ENCODE data around the gene ZDHHC22. TPM values are rescaled to one million over a fixed set of nuclear protein-coding genes. Genes with fewer than 3 reads are reported as not detected.

ZDHHC22 gene
- total and polyA plus RNA-seq, 5 donors from 2014 or later: not detected

- Histone ChIP-seq H3K4me1 (ENCODE audit: control insufficient read depth, insufficient read depth, low read length, poor library complexity, severe bottlenecking) (no peaks in the 10 kb centered on the region), H3K27ac (ENCODE audit: insufficient read depth, low read length, poor library complexity, severe bottlenecking) (no peak overlapping the region), H3K27me3 (ENCODE audit: control insufficient read depth, insufficient read depth, low read length) (peaks cover 17% of the 10 kb centered on the region), H3K9me3 (ENCODE audit: control insufficient read depth in 2 of 2, low read length in 2 of 2) (no peaks in the 10 kb centered on the region), H3K4me3 (ENCODE audit: low read depth, low read length) (no peak overlapping the region), H3K36me3 (ENCODE audit: control insufficient read depth, insufficient read depth, low read length) (no peaks in the 10 kb centered on the region)
- no peaks in the 10 kb centered on the region for H3K36me3 Mint-ChIP-seq
- peaks cover 25% of the 10 kb centered on the region for H3K27me3 Mint-ChIP-seq
- H3K27ac Mint-ChIP-seq: no peak overlapping the region
- no peak for DNase-seq
- peaks cover 0 to 6% (median 0%) of the 10 kb centered on the region in 7 donors for H3K9me3 Mint-ChIP-seq
- no peak overlapping the region for H3K4me3 Mint-ChIP-seq
- no peak for ATAC-seq (ENCODE audit: low read depth in 2 of 2)
- H3K4me1 Mint-ChIP-seq: no peaks in the 10 kb centered on the region
These were observed 12.2 kb upstream of the ZDHHC22 start for GRCh38 chr14:77153802-77154201.

GRCh38 chr14:77151918-77152588 lies 10.5 kb upstream of the ZDHHC22 start:
- Mint-ChIP-seq H3K4me3 (no peak overlapping the region), H3K27me3 (peaks cover 28% of the 10 kb centered on the region), H3K9me3 (peaks cover 0 to 6% (median 0%) of the 10 kb centered on the region in 7 donors), H3K4me1 (no peaks in the 10 kb centered on the region), H3K27ac (no peak overlapping the region), H3K36me3 (no peaks in the 10 kb centered on the region)
- Histone ChIP-seq H3K4me3 (ENCODE audit: low read depth, low read length) (no peak overlapping the region), H3K27ac (ENCODE audit: insufficient read depth, low read length, poor library complexity, severe bottlenecking) (no peak overlapping the region), H3K9me3 (ENCODE audit: control insufficient read depth in 2 of 2, low read length in 2 of 2) (no peaks in the 10 kb centered on the region), H3K36me3 (ENCODE audit: control insufficient read depth, insufficient read depth, low read length) (no peaks in the 10 kb centered on the region), H3K4me1 (ENCODE audit: control insufficient read depth, insufficient read depth, low read length, poor library complexity, severe bottlenecking) (no peaks in the 10 kb centered on the region), H3K27me3 (ENCODE audit: control insufficient read depth, insufficient read depth, low read length) (peaks cover 17% of the 10 kb centered on the region)
- DNase-seq: peak in 2 of 3 donors; percentile 23 to 28
- peak in 1 of 2 donors; percentile 28 for ATAC-seq (ENCODE audit: low read depth in 2 of 2)

GRCh38 chr14:77151245-77151644 lies 9.7 kb upstream of the ZDHHC22 start:
- DNase-seq (no peak), ATAC-seq (ENCODE audit: low read depth in 2 of 2) (no peak)
- Histone ChIP-seq H3K27me3 (ENCODE audit: control insufficient read depth, insufficient read depth, low read length) (peaks cover 20% of the 10 kb centered on the region), H3K4me1 (ENCODE audit: control insufficient read depth, insufficient read depth, low read length, poor library complexity, severe bottlenecking) (no peaks in the 10 kb centered on the region), H3K36me3 (ENCODE audit: control insufficient read depth, insufficient read depth, low read length) (no peaks in the 10 kb centered on the region), H3K27ac (ENCODE audit: insufficient read depth, low read length, poor library complexity, severe bottlenecking) (no peak overlapping the region), H3K9me3 (ENCODE audit: control insufficient read depth in 2 of 2, low read length in 2 of 2) (no peaks in the 10 kb centered on the region), H3K4me3 (ENCODE audit: low read depth, low read length) (no peak overlapping the region)
- H3K9me3 Mint-ChIP-seq: peaks cover 0 to 6% (median 0%) of the 10 kb centered on the region in 7 donors
- no peaks in the 10 kb centered on the region for H3K36me3 Mint-ChIP-seq
- H3K4me1 Mint-ChIP-seq: no peaks in the 10 kb centered on the region
- H3K4me3 Mint-ChIP-seq: no peak overlapping the region
- peaks cover 24% of the 10 kb centered on the region for H3K27me3 Mint-ChIP-seq
- no peak overlapping the region for H3K27ac Mint-ChIP-seq

GRCh38 chr14:77148510-77149231 lies 7.1 kb upstream of the ZDHHC22 start:
- Histone ChIP-seq H3K36me3 (ENCODE audit: control insufficient read depth, insufficient read depth, low read length) (no peaks in the 10 kb centered on the region), H3K4me3 (ENCODE audit: low read depth, low read length) (no peak overlapping the region), H3K4me1 (ENCODE audit: control insufficient read depth, insufficient read depth, low read length, poor library complexity, severe bottlenecking) (no peaks in the 10 kb centered on the region), H3K27me3 (ENCODE audit: control insufficient read depth, insufficient read depth, low read length) (peaks cover 31% of the 10 kb centered on the region), H3K9me3 (ENCODE audit: control insufficient read depth in 2 of 2, low read length in 2 of 2) (no peaks in the 10 kb centered on the region), H3K27ac (ENCODE audit: insufficient read depth, low read length, poor library complexity, severe bottlenecking) (no peak overlapping the region)
- Mint-ChIP-seq H3K4me1 (peaks cover 0 to 3% (median 0%) of the 10 kb centered on the region in 4 donors), H3K27ac (no peak overlapping the region), H3K9me3 (peaks cover 0 to under 1% (median 0%) of the 10 kb centered on the region in 7 donors), H3K36me3 (no peaks in the 10 kb centered on the region), H3K27me3 (peaks cover 44% of the 10 kb centered on the region), H3K4me3 (no peak overlapping the region)
- DNase-seq: no peak
- no peak for ATAC-seq (ENCODE audit: low read depth in 2 of 2)

GRCh38 chr14:77145975-77146740 lies 4.6 kb upstream of the ZDHHC22 start:
- no peak overlapping the region for H3K4me3 Mint-ChIP-seq

GRCh38 chr14:77144412-77145115 lies 3.0 kb upstream of the ZDHHC22 start:
- peaks cover 40% of the 10 kb centered on the region for H3K27me3 ChIP-seq (ENCODE audit: control insufficient read depth, insufficient read depth, low read length)
- peaks cover 0 to 2% (median 0%) of the 10 kb centered on the region in 7 donors for H3K9me3 Mint-ChIP-seq

More at GRCh38 chr14:77145975-77146740, 4.6 kb upstream of the ZDHHC22 start:
- ATAC-seq (ENCODE audit: low read depth in 2 of 2) (no peak), DNase-seq (no peak)
- H3K9me3 Mint-ChIP-seq: peaks cover 0 to 2% (median 0%) of the 10 kb centered on the region in 7 donors
- H3K27me3 Mint-ChIP-seq: peaks cover 56% of the 10 kb centered on the region
- H3K27me3 ChIP-seq (ENCODE audit: control insufficient read depth, insufficient read depth, low read length): peaks cover 39% of the 10 kb centered on the region
- H3K9me3 ChIP-seq (ENCODE audit: control insufficient read depth in 2 of 2, low read length in 2 of 2): no peaks in the 10 kb centered on the region
- H3K4me1 Mint-ChIP-seq: peaks cover 0 to 22% (median 6%) of the 10 kb centered on the region in 4 donors
- H3K36me3 Mint-ChIP-seq: no peaks in the 10 kb centered on the region
- H3K36me3 ChIP-seq (ENCODE audit: control insufficient read depth, insufficient read depth, low read length): no peaks in the 10 kb centered on the region
- no peaks in the 10 kb centered on the region for H3K4me1 ChIP-seq (ENCODE audit: control insufficient read depth, insufficient read depth, low read length, poor library complexity, severe bottlenecking)
- H3K4me3 ChIP-seq (ENCODE audit: low read depth, low read length): no peak overlapping the region
- H3K27ac Mint-ChIP-seq: no peak overlapping the region
- no peak overlapping the region for H3K27ac ChIP-seq (ENCODE audit: insufficient read depth, low read length, poor library complexity, severe bottlenecking)

GRCh38 chr14:77143071-77143470 lies 1.5 kb upstream of the ZDHHC22 start:
- ATAC-seq (ENCODE audit: low read depth in 2 of 2) (no peak), DNase-seq (no peak)
- H3K27ac Mint-ChIP-seq: no peak overlapping the region
- H3K27ac ChIP-seq (ENCODE audit: insufficient read depth, low read length, poor library complexity, severe bottlenecking): no peak overlapping the region
- H3K4me1 Mint-ChIP-seq: peaks cover 0 to 39% (median 21%) of the 10 kb centered on the region in 4 donors
- H3K36me3 ChIP-seq (ENCODE audit: control insufficient read depth, insufficient read depth, low read length): no peaks in the 10 kb centered on the region
- H3K27me3 Mint-ChIP-seq: peaks cover 82% of the 10 kb centered on the region
- H3K9me3 Mint-ChIP-seq: peaks cover 0 to 2% (median 0%) of the 10 kb centered on the region in 7 donors
- H3K9me3 ChIP-seq (ENCODE audit: control insufficient read depth in 2 of 2, low read length in 2 of 2): no peaks in the 10 kb centered on the region
- peak overlapping the region in 1 of 4 donors; percentile 56 for H3K4me3 Mint-ChIP-seq
- no peaks in the 10 kb centered on the region for H3K36me3 Mint-ChIP-seq
- H3K4me3 ChIP-seq (ENCODE audit: low read depth, low read length): no peak overlapping the region
- peaks cover 15% of the 10 kb centered on the region for H3K4me1 ChIP-seq (ENCODE audit: control insufficient read depth, insufficient read depth, low read length, poor library complexity, severe bottlenecking)
- H3K27me3 ChIP-seq (ENCODE audit: control insufficient read depth, insufficient read depth, low read length): peaks cover 43% of the 10 kb centered on the region

More at GRCh38 chr14:77144412-77145115, 3.0 kb upstream of the ZDHHC22 start:
- ATAC-seq (ENCODE audit: low read depth in 2 of 2): no peak
- H3K36me3 Mint-ChIP-seq: no peaks in the 10 kb centered on the region
- no peaks in the 10 kb centered on the region for H3K36me3 ChIP-seq (ENCODE audit: control insufficient read depth, insufficient read depth, low read length)
- no peak overlapping the region for H3K27ac ChIP-seq (ENCODE audit: insufficient read depth, low read length, poor library complexity, severe bottlenecking)
- H3K27me3 Mint-ChIP-seq: peaks cover 67% of the 10 kb centered on the region
- H3K4me1 ChIP-seq (ENCODE audit: control insufficient read depth, insufficient read depth, low read length, poor library complexity, severe bottlenecking): peaks cover 15% of the 10 kb centered on the region
- no peak overlapping the region for H3K4me3 Mint-ChIP-seq
- no peaks in the 10 kb centered on the region for H3K9me3 ChIP-seq (ENCODE audit: control insufficient read depth in 2 of 2, low read length in 2 of 2)
- H3K4me1 Mint-ChIP-seq: peaks cover 0 to 29% (median 14%) of the 10 kb centered on the region in 4 donors
- no peak overlapping the region for H3K27ac Mint-ChIP-seq
- no peak for DNase-seq
- no peak overlapping the region for H3K4me3 ChIP-seq (ENCODE audit: low read depth, low read length)
